RWPE1 (cell line): Measurements from ENCODE around the gene RND1.
A peak's percentile ranks its signal among the peaks of the same experiment; 100 is the strongest.

ENCODE experiments used
- CTCF ChIA-PET: fragments of 350-600 bp; sonication (Branson Sonifier 250); formaldehyde crosslinking; extraction: SDS; loops from one replicate; lab custom pipeline; 2021; lab: Yijun Ruan, JAX
- POLR2A ChIA-PET: fragments of 400-600 bp; formaldehyde crosslinking; extraction: SDS; loops from one replicate; lab custom pipeline; 2020; ENCODE audit warnings: antibody characterized with exemption; ENCODE audit not compliant: low non-redundant PET; lab: Yijun Ruan, JAX
- DNase-seq: peaks from one replicate; pipeline ENCODE4 v3.0.0; 2012; ENCODE audit warnings: low spot score
- H3K27ac ChIP-seq: fragments of 450-650 bp; 2 replicates; pipeline ENCODE4 v1.5.1; 2017
- CTCF ChIP-seq: fragments of 450-650 bp; conservative IDR thresholded peaks from 2 replicates; pipeline ENCODE4 v1.5.1; 2017; ENCODE audit warnings: low read depth, mild to moderate bottlenecking

The RND1 gene

DNA sequence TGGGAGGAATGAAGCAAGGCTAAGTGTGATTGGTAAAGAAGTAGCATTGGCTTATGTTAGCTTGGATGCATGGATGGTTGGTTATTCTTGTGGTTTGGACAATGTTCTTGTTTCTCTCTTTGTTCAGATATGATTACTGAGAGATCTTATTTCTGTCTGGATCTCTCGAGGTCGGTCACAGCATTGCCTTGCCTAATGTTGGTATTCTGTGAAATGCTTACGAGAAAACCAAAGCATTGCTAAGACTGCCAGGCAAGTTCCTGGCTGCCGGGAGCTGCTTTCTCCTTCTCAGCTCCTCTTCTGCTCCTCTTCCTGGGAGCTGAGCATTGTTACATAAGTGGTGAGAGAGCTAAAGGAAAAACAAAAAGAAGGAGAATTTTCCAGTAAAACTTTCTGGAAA, 7.4 kb upstream of the RND1 start:
- no peak overlapping the region for H3K27ac ChIP-seq
- ChIA-PET POLR2A (no interaction called here), CTCF (interaction anchor here (0.6 to 1.3 kb wide), 4 partner anchors 18 to 857 kb away, joined by 4 to 5 read pairs (median 4); no protein-coding TSS in a partner anchor)
- no peak for DNase-seq
- no peak for TF ChIP-seq CTCF

GRCh38 chr12:48869191-48869590, 3.5 kb upstream of the RND1 start:
- DNase-seq: no peak
- no peak overlapping the region for H3K27ac ChIP-seq
- no peak for TF ChIP-seq CTCF
- ChIA-PET POLR2A (no interaction called here), CTCF (interaction anchor here (1.0 kb wide), 1 partner anchor 21 kb away, joined by 3 read pairs; no protein-coding TSS in a partner anchor)

GRCh38 chr12:48868451-48868850, 2.8 kb upstream of the RND1 start:
- no peak overlapping the region for H3K27ac ChIP-seq
- no peak for TF ChIP-seq CTCF
- DNase-seq: no peak
- ChIA-PET POLR2A (no interaction called here), CTCF (interaction anchor here (1.0 kb wide), 1 partner anchor 22 kb away, joined by 3 read pairs; no protein-coding TSS in a partner anchor)

- H3K27ac ChIP-seq: peak overlapping the region; percentile 39
- POLR2A ChIA-PET: interaction anchor here (1.0 kb wide), 1 partner anchor 17 kb away, joined by 3 read pairs; no protein-coding TSS in a partner anchor
- no peak for DNase-seq
- no peak for TF ChIP-seq CTCF
- CTCF ChIA-PET: interaction anchor here (1.0 to 2.0 kb wide), 4 partner anchors 13 to 122 kb away, joined by 3 to 7 read pairs (median 7); partner anchors contain the start of gene DDX23
Observed at GRCh38 chr12:48866052-48866711, 512 bp upstream of the RND1 start.

- POLR2A ChIA-PET: no interaction called here
- no peak for TF ChIP-seq CTCF
- DNase-seq: no peak
- H3K27ac ChIP-seq: no peak overlapping the region
- CTCF ChIA-PET: interaction anchor here (0.5 kb wide), 1 partner anchor 79 kb away, joined by 3 read pairs; no protein-coding TSS in a partner anchor
Observed at GRCh38 chr12:48863291-48863690, 2.4 kb downstream of the RND1 start.

GRCh38 chr12:48862760-48863159, 2.9 kb downstream of the RND1 start:
- no peak overlapping the region for H3K27ac ChIP-seq
- no peak for DNase-seq
- POLR2A ChIA-PET: no interaction called here
- TF ChIP-seq CTCF: no peak
- CTCF ChIA-PET: interaction anchor here (0.6 kb wide), 1 partner anchor 19 kb away, joined by 3 read pairs; no protein-coding TSS in a partner anchor
